Testis (tissue), 3 donors: ENCODE measurements around the gene SLC38A7. TPM values are rescaled to one million over a fixed set of nuclear protein-coding genes. Genes with fewer than 3 reads are reported as not detected.
"Not testable (repeated sequence)": the region's sequence is repeated elsewhere in the genome, so short reads cannot be mapped to it uniquely, and the experiment has no call there.

Experiments used
- DNase-seq: peaks from one replicate; pipeline ENCODE4 v3.0.0-alpha.2; 2019
- H3K27ac ChIP-seq, 2 donors: fragments of 200-600 bp; sonication (generic); one replicate each; pipeline ENCODE4 v1.5.1; 2019
- H3K27me3 ChIP-seq: fragments of 200-600 bp; sonication (generic); one replicate; pipeline ENCODE4 v1.5.1; 2019
- H3K36me3 ChIP-seq: fragments of 200-600 bp; sonication (generic); one replicate; pipeline ENCODE4 v1.5.1; 2017; ENCODE audit warnings: low read depth; ENCODE audit errors: missing control alignments
- H3K4me1 ChIP-seq: fragments of 200-600 bp; sonication (generic); one replicate; pipeline ENCODE4 v1.5.1; 2019
- H3K4me3 ChIP-seq, 2 donors: fragments of 200-600 bp; sonication (generic); one replicate each; pipeline ENCODE4 v1.5.1; 2017 to 2019
- H3K9me3 ChIP-seq: fragments of 200-600 bp; sonication (generic); one replicate; pipeline ENCODE4 v1.5.1; 2017
- CTCF ChIP-seq, 3 experiments: fragments of 450-650 bp in 2 of 3; fragments of 200-600 bp in 1 of 3; sonication (generic) in 1 of 3; IDR thresholded peaks; one replicate each; pipeline ENCODE4 v1.5.1; 2016 to 2019; ENCODE audit warnings: antibody characterized with exemption in 3 of 3, mild to moderate bottlenecking in 2 of 3, moderate library complexity in 1 of 3
- POLR2A ChIP-seq: fragments of 450-650 bp; IDR thresholded peaks from one replicate; pipeline ENCODE4 v1.6.1; 2017; ENCODE audit warnings: antibody characterized with exemption, mild to moderate bottlenecking, moderate library complexity
- WGBS, 2 donors: methylation state at CpG; one replicate each; pipeline ENCODE4 v1.1.5; 2018; 5-methylcytosine and 5-hydroxymethylcytosine counted together
- intact Hi-C: fragments of 100-400 bp; cut with DNase I; formaldehyde crosslinking; loops from one replicate; pipeline ENCODE4 v1.15.1; 2023; ENCODE audit warnings: low total_unique reads
- polyA plus RNA-seq: library from polyadenylated mRNA; stranded (reverse); fragments of 350-450 nt; fragmentation: Illumina TruSeq; extraction: RNeasy Lipid Tissue Mini Kit (QIAGEN cat#74804); gene quantifications from one replicate; pipeline ENCODE4 v1.2.3, GENCODE V29; 2014; ENCODE audit warnings: low read depth, low replicate concordance; ENCODE audit not compliant: insufficient read depth
- total RNA-seq, 2 donors: library from RNA; depleted of rRNA; stranded (reverse); fragments of >200 nt; gene quantifications; one replicate each; pipeline ENCODE4 v1.2.3, GENCODE V29; 2016

The SLC38A7 gene
- total and polyA plus RNA-seq, 3 donors from 2014 or later, result 37.4 to 76.4 (median 66.6) TPM

GRCh38 chr16:58665200-58665599 lies 19.4 kb downstream of the SLC38A7 start:
- Histone ChIP-seq H3K4me1 (no peaks in the 10 kb centered on the region), H3K27me3 (no peaks in the 10 kb centered on the region), H3K36me3 (no peaks in the 10 kb centered on the region), H3K4me3 (no peak overlapping the region), H3K9me3 (no peaks in the 10 kb centered on the region), H3K27ac (no peak overlapping the region)
- no peak for DNase-seq
- whole genome bisulfite sequencing, 2 donors, result 88 to 93% methylated on average over 7 to 8 of the region's 8 CpGs
- no peak for TF ChIP-seq POLR2A
- no peak for TF ChIP-seq CTCF (IDR thresholded peaks at IDR 0.05)
- intact Hi-C loops, result no loop called here

DNA sequence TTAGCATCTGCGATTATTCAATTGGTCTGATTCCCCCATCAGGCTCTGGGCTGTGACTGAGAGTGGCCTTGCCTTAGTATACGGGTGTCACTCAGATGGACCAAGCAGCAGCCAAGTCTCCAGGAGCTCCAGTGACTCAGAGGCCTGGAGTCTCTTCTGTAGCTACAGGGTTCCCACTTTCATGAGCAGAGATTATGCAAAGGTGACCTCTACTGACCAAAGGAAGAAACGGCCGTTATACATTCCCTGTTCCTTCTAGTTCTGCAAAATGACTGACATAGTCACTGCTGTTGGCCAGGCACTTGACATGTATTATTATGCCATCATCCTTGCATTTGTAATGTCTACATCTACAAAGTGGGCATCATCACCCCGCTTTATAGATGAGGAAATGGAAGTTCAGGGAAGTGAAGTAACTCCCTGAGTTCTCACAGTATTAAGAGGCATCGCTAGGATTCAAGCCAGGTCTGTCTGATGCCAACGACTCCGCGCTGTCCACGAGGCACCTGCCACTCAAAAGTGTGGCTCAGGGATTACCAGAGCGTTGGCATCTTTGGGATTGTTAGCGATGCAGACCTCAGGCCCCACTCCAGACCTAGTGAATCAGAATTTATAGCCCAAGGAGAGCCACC lies 23.3 kb downstream of the SLC38A7 start:
- Histone ChIP-seq H3K4me1 (no peaks in the 10 kb centered on the region), H3K36me3 (no peaks in the 10 kb centered on the region), H3K27me3 (no peaks in the 10 kb centered on the region), H3K27ac (no peak overlapping the region), H3K9me3 (no peaks in the 10 kb centered on the region), H3K4me3 (no peak overlapping the region)
- peak; percentile 69 for DNase-seq
- WGBS, 2 donors, result 52 to 53% methylated on average over 12 of the region's 12 CpGs
- TF ChIP-seq CTCF (IDR thresholded peaks at IDR 0.05) (peak; percentile 27 to 40 (median 32)), POLR2A (no peak)
- intact Hi-C loops, result no loop called here

GRCh38 chr16:58659911-58660310 lies 24.7 kb downstream of the SLC38A7 start:
- 80 to 90% methylated on average over 11 of the region's 11 CpGs for WGBS, 2 donors

GRCh38 chr16:58658796-58659211 lies 25.8 kb downstream of the SLC38A7 start:
- Histone ChIP-seq H3K9me3 (no peaks in the 10 kb centered on the region), H3K36me3 (no peaks in the 10 kb centered on the region), H3K4me3 (no peak overlapping the region), H3K27ac (no peak overlapping the region), H3K27me3 (no peaks in the 10 kb centered on the region), H3K4me1 (no peaks in the 10 kb centered on the region)
- DNase-seq, result no peak
- intact Hi-C loops, result no loop called here
- no peak for TF ChIP-seq POLR2A
- no peak for TF ChIP-seq CTCF (IDR thresholded peaks at IDR 0.05)
- 87% methylated on average over 3 of the region's 3 CpGs for WGBS, 2 donors

More at GRCh38 chr16:58659911-58660310, 24.7 kb downstream of the SLC38A7 start:
- H3K4me1 ChIP-seq, H3K27ac ChIP-seq, intact Hi-C loops, DNase-seq, H3K36me3 ChIP-seq, H3K9me3 ChIP-seq, H3K4me3 ChIP-seq, H3K27me3 ChIP-seq: not testable (repeated sequence)

DNA sequence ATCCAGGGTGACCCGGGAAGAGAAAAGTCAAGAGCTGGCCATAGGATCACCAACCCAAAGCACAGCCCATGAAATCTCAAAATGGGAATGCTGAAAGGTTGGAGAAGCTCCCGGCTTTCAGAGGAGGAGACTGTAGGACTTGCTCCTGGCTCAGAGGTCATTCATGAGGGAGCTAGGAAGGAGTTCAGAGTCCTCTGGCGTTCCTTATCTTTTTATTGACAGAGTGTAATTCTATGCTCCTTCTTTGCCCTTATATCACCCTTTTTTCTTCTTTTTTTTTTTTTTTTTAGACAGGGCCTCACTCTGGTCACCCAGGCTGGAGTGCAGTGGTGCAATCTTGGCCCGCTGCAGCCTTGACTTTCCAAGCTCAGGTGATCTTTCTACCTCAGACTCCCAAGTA lies 27.7 kb downstream of the SLC38A7 start:
- no peak for DNase-seq

More for the DNA sequence above, 27.7 kb downstream of the SLC38A7 start:
- WGBS, 2 donors, result 81 to 86% methylated on average over 4 of the region's 4 CpGs
- TF ChIP-seq POLR2A, result no peak
- TF ChIP-seq CTCF (IDR thresholded peaks at IDR 0.05), result no peak
- Histone ChIP-seq H3K27me3 (no peaks in the 10 kb centered on the region), H3K9me3 (no peaks in the 10 kb centered on the region), H3K27ac (no peak overlapping the region), H3K4me3 (no peak overlapping the region), H3K4me1 (no peaks in the 10 kb centered on the region), H3K36me3 (no peaks in the 10 kb centered on the region)
- intact Hi-C loops, result no loop called here
